HG03520 (cell line): ENCODE data around the gene NET1.

Source experiments
- ATAC-seq: cut with Tn5 transposase; IDR thresholded peaks from one replicate; pipeline ENCODE4 v1.9.1; 2021; ENCODE audit warnings: mild to moderate bottlenecking, moderate library complexity; ENCODE audit not compliant: unreplicated experiment

The NET1 gene

GRCh38 chr10:5479481-5480161 is 67.3 kb downstream of the NET1 start:
- no peak for ATAC-seq

GRCh38 chr10:5480162-5480941 is 68.0 kb downstream of the NET1 start:
- ATAC-seq, result no peak

DNA sequence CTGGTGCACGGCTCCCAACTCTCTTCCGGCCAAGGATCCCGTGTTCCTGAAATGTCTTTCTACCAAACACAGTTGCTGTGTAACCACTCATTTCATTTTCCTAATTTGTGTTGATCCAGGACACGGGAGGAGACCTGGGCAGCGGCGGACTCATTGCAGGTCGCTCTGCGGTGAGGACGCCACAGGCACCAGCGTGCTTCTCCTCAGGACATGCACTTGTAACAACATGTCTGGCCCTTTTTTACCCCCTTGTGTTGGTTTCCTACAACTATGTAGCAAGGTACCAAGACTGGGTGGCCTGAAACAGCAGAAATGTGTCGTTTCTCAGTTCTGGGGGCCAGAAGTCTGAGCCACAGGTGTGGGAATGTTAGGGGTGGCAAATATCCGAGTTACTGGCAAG is 68.8 kb downstream of the NET1 start:
- ATAC-seq, result no peak

DNA sequence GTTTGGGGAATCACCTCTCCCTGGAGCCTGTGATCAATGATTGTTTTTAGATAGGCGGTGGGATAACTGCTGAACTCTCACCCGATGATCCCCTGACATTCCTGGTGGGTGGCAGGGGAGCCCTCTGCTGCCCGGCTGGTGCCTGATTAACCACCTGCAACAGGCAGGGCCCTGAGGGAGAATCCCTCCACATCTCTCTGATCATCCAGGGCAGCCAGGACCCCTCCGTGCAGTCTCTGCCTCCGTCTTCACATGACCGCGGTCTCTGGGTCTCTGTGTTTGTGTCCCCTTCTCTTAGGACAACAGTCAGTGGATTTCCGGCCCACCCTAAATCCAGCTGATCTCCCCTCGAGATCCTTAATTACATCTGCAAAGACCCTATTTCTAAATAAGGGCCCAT is 69.7 kb downstream of the NET1 start:
- no peak for ATAC-seq

DNA sequence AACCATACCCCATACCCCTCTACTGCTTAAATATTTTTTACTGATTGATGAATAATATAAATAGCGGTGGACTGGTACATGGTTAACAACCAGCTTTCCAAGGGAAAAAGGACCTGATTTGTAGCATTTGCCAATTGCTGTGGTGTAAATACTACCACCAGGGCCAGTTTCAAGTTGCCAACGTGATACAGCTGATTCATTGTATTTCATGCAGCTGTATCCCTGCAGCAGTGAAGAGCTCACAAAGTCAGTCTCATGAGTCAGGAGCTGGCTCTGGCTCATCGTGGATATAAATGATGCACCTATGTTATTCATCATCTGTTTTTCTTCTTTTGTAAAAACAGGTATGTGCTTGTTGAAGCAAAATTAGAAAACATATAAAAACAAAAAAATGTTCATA is 71.8 kb downstream of the NET1 start:
- no peak for ATAC-seq

DNA sequence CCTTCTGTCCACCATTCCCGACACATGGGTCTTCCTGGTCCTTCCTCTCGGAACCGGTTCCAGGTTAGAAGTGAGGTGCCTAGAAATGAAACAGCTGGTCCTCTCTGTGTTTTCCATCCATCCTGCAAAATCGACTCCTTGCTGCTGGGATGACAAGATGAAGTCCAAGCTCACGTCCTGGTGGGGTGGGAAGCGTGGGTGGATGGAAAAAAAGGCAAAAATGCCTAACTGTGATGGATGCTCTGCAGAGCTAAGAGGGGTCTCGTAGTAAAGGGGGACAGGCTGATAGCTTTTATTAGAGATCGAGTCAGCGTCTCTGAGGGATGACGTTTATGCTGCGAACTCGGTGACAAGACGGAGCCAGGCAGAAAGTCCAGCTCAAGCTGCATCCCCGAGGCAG is 72.9 kb downstream of the NET1 start:
- no peak for ATAC-seq

GRCh38 chr10:5485948-5486852 is 73.8 kb downstream of the NET1 start:
- no peak for ATAC-seq

GRCh38 chr10:5486853-5487235 is 74.5 kb downstream of the NET1 start:
- no peak for ATAC-seq

DNA sequence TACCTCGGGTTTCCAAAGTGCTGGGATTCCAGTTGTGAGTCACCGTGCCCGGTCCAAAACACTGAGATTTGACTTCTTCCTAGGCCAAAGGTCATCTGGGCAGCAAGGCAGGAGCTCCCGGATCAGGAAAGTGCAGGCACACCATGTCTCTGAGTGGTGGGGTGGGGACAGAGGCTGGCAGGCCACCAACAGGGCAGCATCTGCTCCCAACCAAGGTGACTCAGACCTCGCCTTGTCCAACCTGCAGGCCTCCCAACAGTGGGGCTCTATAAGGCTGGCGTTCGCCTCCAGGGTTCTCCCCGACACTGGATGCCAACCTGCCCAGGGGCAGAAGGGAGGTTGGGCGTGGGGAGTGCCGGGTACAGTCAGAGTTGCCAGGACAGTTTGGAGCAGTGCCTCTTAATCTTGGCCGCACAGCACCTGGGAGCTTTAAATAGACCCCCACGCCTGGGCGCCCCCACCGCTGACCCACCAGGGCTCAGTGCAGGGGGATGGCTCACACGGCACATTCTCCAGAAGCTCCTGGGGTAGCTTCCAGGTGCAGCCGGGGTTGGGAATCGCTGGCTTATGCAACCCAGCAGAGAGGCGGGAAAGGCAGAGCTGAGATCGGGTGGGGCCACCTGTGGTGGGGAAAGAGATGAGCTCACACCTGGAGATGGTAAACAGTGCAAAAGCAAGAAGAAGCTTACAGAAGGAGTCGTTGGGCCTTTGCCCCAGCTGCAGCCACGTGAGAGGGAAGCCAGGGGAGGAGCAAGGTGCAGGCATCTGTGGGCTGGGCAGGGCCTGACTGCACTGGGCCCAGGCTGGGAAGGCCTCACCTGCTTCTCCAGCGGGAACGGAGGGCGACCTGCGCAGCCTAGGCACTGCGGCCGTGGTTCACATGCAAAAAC is 76.2 kb downstream of the NET1 start:
- ATAC-seq, result no peak

DNA sequence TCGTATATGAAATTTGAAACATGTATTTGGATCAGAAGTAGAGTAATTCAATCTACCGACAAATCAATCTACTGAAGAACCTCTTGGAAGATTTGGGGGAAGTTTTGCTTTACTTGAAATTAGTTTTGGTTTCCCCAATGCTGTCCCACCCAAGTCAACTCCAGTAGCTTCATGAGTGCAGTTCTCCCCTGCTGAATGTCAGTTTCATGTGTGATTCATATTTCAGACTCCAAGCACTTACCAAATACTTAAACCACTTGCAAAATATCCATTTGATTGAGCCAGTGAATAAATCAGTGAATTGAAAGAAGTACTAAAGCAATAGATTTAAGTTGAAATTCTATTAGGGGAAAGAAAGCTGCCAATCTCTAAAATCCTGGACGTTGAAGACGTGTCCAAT is 77.7 kb downstream of the NET1 start:
- ATAC-seq, result no peak

- no peak for ATAC-seq
Observed at GRCh38 chr10:5490698-5491464, 78.5 kb downstream of the NET1 start.

GRCh38 chr10:5491477-5491876 is 79.1 kb downstream of the NET1 start:
- ATAC-seq, result no peak

- no peak for ATAC-seq
Observed at GRCh38 chr10:5492322-5492855, 80.0 kb downstream of the NET1 start.

DNA sequence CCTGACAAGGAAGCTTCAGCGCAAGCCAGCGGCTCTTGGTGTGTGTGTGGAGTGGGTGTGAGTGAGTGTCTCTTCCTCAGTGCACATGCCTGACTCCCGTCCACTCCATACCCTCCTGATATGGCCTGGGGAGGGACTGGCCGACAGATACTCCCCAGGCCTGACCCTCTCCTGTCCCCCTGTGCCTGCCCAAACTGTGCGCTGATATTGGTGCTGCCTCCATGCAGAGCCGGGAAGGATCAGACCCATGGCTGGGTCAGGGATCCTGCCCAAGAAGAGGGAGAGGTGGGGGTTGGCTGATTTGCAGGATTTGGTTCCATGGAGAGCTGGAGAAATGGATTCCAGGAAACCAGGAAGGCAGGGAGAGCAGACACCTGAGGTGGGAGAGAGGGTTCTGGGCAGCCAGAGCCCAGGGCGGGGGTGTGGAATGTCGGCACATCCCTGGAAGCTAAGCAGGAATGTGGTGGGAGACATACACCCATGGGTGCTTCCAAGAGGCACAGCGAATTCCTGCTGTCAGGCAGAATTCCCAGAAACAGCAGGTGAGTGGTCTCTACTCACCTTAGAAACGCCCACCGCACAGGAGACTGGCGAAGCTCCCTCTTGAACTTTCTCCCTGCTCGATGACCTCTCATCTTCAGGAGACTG is 80.7 kb downstream of the NET1 start:
- no peak for ATAC-seq

DNA sequence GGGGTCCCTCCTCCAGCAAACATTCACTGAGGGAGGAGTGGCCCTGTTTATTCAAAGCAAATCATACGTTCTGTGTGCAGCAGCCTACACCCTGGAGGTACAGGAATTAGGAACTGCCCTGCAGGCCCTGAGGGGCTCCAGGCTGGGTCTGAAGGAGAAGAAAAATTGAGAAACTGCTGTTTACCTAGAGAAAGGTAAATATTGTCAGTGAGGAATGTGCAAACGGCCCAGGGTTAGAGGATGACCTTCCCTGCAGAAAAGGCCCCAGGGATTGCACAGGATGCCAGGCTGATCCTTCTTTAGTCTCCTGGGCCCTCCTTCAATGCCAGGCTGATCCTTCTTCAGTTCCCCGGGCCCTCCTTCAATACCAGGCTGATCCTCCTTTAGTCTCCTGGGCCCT is 81.3 kb downstream of the NET1 start:
- ATAC-seq, result no peak

- no peak for ATAC-seq
Observed at GRCh38 chr10:5494611-5495010, 82.3 kb downstream of the NET1 start.

DNA sequence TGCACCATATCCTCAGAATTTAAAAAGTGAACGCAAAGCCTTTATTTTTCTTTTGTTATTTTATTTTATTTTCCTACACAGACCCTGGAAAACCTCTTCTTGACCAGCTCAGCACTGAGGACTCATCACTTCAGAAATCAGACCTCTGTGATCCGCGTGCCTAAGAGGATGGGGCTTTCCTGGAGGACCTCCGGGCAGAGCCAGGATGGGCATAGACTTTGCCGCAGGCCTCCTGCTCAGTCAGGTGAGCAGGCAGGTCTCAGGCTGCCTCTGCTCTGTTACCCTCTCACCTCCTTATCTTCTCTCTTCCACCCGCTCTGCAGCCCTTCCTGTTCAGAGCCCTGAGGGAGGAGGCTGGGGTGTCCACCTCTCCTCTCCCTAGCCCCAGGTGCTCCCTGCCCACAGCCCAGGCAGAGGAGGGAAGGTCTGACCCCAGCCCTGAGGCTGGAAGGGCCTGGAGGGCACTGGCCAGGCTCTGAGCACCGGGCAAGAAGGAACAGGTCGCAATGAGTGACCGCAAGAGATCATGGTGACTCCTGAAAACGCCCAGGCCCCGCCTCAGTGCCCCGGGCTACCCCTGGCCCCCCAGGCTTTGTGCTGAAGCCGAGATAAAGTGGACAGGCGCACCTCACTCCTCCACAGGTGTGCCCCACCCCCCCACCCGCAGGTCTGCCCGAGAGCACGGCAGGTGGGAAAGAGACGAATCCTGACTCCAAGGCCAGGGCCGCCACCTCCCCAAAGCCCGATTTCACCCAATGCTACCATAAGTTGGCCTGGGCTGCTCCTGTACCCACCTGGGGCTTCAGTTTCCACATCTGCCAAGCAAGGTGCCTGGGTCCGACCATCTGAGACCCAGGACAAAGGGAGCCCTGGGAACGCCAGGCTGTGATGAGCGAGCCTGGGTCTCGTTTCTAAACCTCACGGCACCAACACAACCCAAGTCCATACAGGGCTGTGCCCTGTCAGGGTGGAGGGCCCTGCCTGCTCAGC is 84.2 kb downstream of the NET1 start:
- ATAC-seq, result no peak

DNA sequence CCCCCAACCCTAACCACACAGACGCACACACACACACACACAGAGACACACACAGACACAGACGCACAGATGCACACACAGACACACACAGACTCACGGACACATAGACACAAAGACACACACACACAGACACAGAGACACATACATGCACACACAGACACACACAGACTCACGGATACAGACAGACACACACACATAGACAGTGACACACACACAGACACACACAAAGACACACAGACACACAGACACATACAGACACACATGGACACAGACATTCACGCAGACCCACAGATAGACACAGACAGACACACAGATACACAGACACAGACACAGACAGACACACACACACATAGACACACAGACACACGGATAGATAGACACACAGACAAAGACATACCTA is 84.9 kb downstream of the NET1 start:
- ATAC-seq, result no peak
